ENCODE results near the gene ROCK2.

Gene ROCK2

DNA sequence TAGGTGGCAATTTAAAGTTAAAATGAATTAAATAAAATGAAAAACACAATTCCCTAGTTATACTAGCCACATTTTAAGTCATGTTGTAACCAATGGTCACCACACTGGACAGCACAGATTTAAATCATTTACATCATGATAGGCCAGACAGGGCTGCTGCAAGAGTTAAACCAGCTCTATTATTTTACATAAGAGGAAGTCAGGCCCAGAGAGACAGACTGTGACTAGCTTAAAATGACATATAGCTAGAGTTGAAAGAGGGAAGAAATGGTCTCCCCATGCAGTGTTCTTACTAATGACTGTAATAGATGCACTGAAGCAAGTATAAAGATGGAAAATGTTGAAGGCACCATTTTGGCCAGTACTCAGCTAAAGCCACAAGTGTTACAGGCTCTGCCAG lies 119.5 kb downstream of the ROCK2 start:
- no peak for DNase-seq

DNA sequence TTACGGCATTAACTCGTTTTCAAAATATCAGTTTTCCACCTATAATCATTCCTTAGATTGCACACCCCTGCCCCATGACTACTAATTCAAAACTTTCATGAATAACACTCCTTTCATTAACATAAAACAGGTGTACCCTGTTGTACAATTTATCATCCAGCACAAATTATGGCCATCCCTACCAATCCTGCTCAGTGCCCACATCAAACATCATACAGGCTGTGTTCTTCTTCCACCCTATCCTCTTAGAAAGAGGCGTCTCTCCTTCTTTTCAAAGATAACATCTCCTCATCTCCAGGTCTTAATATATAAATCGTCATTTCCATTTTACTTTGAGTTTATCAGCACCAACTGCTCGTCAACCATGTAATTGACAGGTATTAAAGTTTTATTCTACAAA lies 121.6 kb downstream of the ROCK2 start:
- no peak for DNase-seq

DNA sequence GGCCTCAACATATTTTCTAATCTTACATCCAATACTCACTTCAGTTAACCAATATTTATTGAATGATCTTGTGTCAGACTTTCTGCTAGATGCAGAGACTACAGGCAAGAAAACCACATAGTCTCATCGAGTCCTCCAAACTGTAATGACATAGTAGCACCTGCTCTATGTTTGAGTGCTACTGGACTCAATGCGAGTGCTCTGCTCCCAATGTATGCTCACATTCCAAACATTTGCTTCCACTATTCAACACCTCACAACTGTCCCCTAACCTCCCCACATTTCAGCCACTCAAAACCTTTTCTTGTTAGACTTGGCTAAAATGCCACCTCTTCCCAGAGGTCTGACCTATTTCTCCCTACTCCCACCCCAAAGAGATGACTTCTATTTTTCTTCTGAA lies 124.0 kb downstream of the ROCK2 start:
- no peak for DNase-seq

DNA sequence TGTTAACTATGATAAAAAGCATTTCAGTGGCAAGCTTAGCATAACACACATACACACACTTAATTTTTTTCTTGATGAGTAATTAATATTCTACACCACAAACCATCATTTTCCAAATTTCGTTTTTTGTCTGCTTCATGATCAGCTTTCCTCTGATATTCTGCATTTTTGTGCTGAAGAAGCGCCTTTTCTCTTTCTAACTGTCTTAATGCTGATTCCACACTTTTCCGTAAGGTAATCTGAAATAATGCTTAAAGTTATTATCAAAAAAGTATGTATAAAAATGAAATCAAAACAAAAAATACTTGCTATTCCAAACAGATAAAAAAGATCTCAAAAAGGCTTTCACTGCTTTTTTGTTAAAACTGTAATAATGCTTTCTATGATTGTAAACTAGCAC lies 129.0 kb downstream of the ROCK2 start:
- no peak for DNase-seq

DNA sequence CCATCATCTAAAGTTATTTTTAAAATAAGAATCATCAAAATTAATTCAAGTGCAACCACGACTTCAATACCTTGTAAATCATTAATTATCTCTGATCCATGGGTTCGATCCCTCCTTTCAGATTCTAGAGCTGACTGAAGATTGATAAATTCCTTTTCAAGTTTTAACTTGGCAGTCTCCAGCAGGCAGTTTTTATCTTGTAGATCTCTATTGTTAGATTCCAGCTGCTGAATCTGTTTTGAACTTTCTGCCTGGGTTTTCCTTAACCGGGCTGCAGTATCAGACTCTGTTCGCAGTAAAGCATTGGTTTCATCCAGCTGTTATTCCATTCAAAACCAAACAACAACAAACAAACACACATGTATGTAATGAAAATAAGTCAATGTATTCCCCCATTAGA lies 129.7 kb downstream of the ROCK2 start:
- no peak for DNase-seq

DNA sequence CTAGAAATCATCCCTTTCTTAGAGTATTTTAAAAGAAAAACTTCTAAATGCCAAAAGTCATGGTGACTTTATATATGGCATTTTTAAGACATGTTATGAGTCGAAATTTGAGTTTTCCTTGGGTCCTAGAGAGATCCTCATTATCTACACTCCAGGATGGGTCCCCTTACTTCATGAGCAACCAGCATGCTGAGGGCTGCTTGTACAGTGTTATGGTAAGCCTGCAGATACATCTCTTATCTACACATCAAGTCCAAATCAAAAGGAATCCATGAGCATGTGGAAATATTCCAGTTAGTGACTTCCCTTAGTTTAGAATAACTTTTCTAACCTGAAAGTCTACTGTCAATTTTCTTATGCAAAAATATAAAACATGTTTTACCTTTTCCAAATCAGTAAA lies 130.5 kb downstream of the ROCK2 start:
- no peak for DNase-seq

- no peak for DNase-seq
These were observed 131.3 kb downstream of the ROCK2 start for GRCh38 chr2:11213090-11213638.

DNA sequence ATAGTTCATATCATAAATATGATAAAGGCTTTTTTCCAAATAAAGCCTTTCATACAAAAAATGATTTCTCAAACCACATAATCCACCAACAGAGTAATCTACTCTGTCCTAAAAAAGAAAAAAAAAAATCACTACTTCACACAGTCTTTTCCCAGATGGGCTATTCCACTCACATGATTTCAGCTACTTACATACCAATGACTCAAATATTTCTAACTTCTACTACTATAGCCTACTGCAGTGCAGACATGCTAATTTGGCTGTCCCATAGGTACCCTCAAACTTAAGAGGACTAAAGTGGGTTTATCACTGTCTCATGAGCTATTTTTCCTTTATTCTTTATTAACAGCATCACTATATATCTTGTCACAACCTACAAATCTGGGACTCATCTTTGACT lies 131.8 kb downstream of the ROCK2 start:
- DNase-seq, result no peak

- no peak for DNase-seq
These were observed 136.4 kb downstream of the ROCK2 start for GRCh38 chr2:11208083-11208482.

DNA sequence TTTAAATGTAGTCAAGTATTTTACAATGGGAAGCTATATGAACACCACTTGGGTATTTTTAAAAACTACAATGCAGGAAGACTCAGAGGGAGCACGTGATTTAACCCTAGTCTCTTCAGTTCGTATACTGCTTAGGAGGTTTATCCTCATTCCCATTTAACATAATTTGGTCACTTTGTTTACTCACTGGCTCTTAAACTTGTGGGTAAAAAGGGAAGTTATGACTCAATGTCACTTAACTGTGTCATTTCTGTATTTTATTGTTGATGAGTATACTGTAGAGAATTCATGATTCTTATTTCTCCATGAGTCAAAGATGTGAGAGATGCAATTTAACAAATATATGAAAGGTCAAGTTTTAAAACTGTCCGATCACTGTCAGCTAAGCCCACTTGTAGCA lies 141.0 kb downstream of the ROCK2 start:
- no peak for DNase-seq

- DNase-seq, result no peak
These were observed 142.5 kb downstream of the ROCK2 start for GRCh38 chr2:11201969-11202368.

DNA sequence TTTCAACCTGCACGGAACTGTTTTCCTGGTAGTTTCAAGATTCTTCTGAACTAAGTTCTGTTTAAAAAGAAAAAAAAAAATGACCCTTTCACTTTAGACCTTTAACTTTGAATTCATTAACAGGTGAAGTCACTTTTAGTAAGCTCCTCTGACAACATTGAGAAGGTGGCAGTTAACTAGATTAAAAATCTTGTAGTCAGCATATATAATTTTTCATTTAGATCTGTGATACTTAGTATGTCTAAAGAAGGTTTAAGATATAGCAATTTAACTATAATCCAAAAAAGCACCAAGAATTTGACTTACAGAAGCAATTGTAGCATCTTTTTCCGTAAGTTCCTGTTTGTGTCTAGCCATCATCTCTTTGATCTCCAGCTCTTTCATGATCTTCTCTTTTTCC lies 143.8 kb downstream of the ROCK2 start:
- no peak for DNase-seq

DNA sequence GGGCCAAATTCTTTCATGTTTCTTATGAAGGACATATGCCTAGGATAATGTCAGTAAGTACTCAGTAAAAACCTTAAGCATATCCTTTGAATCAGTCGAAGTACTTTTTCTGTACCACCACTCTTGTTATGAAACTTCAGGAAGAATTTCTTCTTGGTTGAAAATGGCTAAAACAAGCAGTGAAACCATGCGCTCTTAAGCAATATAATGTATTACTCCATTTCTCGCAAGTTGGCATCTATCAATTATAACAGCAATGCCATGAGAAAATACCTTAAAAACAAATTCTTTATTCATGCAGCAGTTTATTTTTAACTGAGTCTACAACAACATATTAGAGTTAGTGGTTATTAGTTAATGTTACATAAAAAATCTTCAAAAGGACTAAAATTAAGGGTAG lies 148.2 kb downstream of the ROCK2 start:
- DNase-seq, result no peak

DNA sequence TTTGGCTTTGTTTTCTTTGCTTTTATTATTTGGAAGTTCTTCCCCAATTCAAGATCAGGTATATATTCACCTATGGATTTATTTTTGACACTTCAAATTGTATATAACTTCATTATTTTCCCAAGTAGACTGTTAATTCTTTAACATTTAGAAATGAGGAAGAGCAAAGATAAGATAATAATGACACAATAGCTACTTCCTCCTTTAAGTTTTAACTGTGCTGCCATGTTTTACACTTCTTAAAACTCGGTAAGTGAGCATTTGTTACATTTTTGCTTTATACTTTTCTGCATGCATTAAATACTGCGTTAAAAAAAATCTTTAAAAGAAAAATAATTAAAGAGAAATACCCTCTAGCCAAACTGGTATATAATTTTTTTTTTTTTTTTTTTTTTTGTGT lies 156.7 kb downstream of the ROCK2 start:
- DNase-seq, result no peak

DNA sequence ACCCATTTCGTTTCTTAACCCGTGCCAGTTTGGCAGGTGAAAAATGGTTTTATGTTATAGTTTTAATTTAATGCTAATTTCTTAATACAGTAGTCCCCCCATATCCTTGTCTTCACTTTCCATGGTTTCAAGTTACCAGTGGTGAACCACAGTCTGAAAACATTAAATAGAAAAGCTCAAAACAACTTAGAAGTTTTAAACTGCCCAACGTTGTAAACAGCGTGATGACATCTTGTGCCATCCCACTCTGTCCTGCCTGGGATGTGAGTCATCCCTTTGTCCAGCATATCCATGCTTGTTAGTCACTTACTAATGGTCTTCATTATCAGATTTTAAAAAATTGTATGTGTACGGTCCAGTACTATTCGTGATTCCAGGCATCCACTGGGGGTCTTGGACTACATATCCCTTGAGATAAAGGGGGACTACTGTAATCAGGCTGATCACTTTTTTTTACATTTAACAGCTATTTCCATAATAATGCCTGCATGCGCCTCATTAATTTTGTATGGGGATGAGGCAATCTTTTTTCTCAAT lies 157.3 kb downstream of the ROCK2 start:
- no peak for DNase-seq

DNA sequence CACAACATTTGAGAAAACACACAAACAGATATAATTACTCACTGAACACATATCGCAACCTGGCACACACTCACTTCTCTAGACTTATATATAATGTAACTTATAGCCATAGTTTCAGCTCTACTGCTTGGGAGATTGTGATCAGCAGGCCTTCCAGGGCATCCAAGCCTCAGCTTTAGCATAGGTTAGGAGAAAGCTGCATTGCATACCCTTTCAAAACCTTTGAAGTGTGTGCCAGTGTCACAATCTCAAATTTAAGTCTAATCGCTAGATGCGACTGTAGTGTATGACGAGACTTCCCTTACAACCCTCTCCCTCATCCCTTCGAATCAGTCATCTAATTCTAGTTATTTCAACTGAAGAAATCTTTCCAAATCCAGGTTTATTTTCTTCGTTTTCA lies 158.3 kb downstream of the ROCK2 start:
- no peak for DNase-seq

DNA sequence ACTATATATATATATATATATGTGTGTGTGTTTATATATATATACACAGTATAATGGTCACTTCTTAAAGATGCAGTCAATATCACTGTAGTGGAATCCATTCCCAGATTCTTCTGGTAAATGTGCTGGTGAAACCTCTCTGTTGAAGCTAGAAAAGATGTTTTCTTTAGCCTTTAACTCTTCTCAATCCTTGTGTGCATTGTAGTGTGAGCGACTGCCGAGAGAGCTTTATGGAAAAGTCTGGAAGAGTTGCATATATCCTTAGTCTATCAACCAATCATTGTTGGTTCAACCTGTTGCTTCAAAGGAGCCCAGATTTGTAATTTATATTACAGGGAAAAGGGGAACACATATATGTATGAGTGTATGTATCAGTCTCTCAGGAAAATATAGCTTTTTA lies 161.5 kb downstream of the ROCK2 start:
- DNase-seq, result no peak

- no peak for DNase-seq
These were observed 163.8 kb downstream of the ROCK2 start for GRCh38 chr2:11180653-11181052.

GRCh38 chr2:11179899-11180298 lies 164.5 kb downstream of the ROCK2 start:
- DNase-seq, result no peak

DNA sequence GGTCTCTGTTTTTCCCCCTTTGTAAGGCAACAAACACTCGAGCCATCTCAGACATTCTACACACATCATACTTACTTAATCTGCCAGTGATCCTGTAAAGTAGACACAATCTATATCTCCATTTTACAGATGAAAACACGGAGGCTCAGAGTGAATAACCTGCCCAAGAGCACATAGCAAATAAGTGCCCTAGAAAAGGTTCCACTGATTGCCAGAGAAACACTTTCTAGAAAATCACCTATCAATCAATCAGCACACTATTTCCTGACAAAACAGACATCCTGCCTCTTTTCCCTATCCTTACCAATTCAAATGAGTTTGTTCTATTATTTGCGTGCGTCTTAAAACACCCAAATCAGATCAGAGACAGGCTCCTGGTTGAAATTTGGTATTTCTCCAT lies 165.2 kb downstream of the ROCK2 start:
- no peak for DNase-seq

DNA sequence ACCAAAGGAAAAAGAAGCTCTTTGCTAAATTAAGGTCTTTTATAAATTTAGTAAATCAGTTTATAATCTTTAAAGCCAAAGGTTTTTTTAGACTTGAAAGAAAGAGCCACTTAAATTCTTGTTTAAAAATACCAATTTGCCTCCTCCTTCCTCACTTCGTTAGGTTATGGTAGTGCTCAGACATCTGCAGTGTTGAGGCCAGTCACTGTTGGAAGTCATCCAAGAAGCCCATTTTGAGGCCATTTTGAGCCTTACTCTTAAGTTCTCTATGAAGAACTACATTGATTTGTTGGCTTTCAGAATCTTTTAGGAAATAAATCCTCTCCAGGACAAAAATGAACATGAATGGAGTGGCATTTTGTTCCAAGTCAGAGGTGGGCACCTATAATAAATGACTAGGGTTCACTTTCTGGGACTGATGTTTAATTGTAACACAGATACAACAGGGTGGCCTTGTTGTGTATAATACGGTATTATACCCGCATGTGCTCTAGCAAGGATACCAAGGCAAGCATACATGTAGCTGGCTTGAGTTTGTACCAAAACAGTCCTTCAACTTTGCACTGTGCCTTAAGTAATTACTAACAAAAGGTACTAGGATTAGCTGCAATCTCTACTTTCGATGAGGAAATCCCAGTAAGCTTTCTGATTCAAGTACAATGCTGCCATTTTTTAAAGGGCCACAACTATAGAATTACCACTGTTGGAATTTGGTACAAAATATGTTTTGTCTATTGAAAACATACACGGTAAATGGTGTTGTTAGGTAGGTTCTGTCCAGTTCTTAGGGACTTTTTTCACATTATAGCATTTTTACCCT lies 166.4 kb downstream of the ROCK2 start:
- peak; percentile 45 for DNase-seq

DNA sequence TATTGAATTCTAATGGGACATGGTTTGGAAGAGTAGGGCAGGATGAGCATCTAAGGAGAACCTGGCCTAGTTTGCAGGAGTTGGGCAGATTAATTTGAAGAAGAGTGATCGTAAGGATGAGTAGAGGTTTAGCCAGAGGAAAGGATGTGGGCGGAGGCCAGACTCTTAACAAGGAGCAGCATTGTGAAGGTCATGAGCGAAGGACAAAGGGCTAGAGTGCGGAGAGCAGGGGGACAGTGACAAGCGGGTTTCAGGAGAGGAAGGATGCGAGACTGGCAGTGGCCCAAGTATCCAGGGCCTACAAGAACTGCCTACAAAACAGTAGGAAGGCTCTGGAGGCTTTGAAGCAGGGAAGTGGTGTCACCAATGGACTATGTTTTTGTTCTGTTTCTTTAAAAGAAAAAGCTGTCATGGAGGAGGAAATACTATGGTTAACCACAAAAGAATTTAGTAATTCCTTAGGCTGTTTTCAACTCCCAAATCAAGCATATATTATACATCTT lies 169.1 kb downstream of the ROCK2 start:
- no peak for DNase-seq

GRCh38 chr2:11174222-11174621 lies 170.2 kb downstream of the ROCK2 start:
- DNase-seq, result no peak

- DNase-seq, result no peak
These were observed 175.1 kb downstream of the ROCK2 start for GRCh38 chr2:11169333-11169732.

- no peak for DNase-seq
These were observed 175.9 kb downstream of the ROCK2 start for GRCh38 chr2:11168488-11168887.
